ENCODE measurements around the gene EYS. TPM values are rescaled to one million over a fixed set of nuclear protein-coding genes. Genes with fewer than 3 reads are reported as not detected.

Gene EYS
- total RNA-seq, 6 experiments from 2014 or later = 0.18 TPM; not detected in 5

GRCh38 chr6:64969139-64969538 lies 737.9 kb downstream of the EYS start:
- no peaks in the 10 kb centered on the region for H3K27me3 Mint-ChIP-seq (ENCODE audit: insufficient read depth)
- H3K27ac Mint-ChIP-seq = no peak overlapping the region
- no peak for DNase-seq
- H3K4me3 Mint-ChIP-seq = no peak overlapping the region
- no peaks in the 10 kb centered on the region for H3K4me1 Mint-ChIP-seq (ENCODE audit: low read depth)
- peaks cover 36% of the 10 kb centered on the region for H3K9me3 Mint-ChIP-seq
- H3K36me3 Mint-ChIP-seq (ENCODE audit: low read depth) = no peaks in the 10 kb centered on the region
- no peak for TF ChIP-seq CTCF (IDR thresholded peaks at IDR 0.05)

- H3K36me3 Mint-ChIP-seq (ENCODE audit: low read depth) = no peaks in the 10 kb centered on the region
- no peaks in the 10 kb centered on the region for H3K4me1 Mint-ChIP-seq (ENCODE audit: low read depth)
- H3K27ac Mint-ChIP-seq = no peak overlapping the region
- H3K27me3 Mint-ChIP-seq (ENCODE audit: insufficient read depth) = no peaks in the 10 kb centered on the region; the same call in 1 of the 2 replicates
- H3K4me3 Mint-ChIP-seq = no peak overlapping the region
- no peak for TF ChIP-seq CTCF (IDR thresholded peaks at IDR 0.05)
- peaks cover 16% of the 10 kb centered on the region for H3K9me3 Mint-ChIP-seq
- DNase-seq = no peak
Measured at GRCh38 chr6:64955435-64955848, 751.6 kb downstream of the EYS start.

GRCh38 chr6:64949257-64949656 lies 757.8 kb downstream of the EYS start:
- H3K4me3 Mint-ChIP-seq = no peak overlapping the region
- no peaks in the 10 kb centered on the region for H3K36me3 Mint-ChIP-seq (ENCODE audit: low read depth)
- no peak for DNase-seq
- H3K27me3 Mint-ChIP-seq (ENCODE audit: insufficient read depth) = no peaks in the 10 kb centered on the region
- no peaks in the 10 kb centered on the region for H3K4me1 Mint-ChIP-seq (ENCODE audit: low read depth)
- no peak overlapping the region for H3K27ac Mint-ChIP-seq
- TF ChIP-seq CTCF (IDR thresholded peaks at IDR 0.05) = no peak
- H3K9me3 Mint-ChIP-seq = peaks cover 7% of the 10 kb centered on the region; the same call in 1 of the 2 replicates

- H3K27me3 Mint-ChIP-seq (ENCODE audit: insufficient read depth) = no peaks in the 10 kb centered on the region
- H3K4me1 Mint-ChIP-seq (ENCODE audit: low read depth) = no peaks in the 10 kb centered on the region
- no peak for TF ChIP-seq CTCF (IDR thresholded peaks at IDR 0.05)
- no peak overlapping the region for H3K4me3 Mint-ChIP-seq
- no peak overlapping the region for H3K27ac Mint-ChIP-seq
- H3K36me3 Mint-ChIP-seq (ENCODE audit: low read depth) = no peaks in the 10 kb centered on the region
- DNase-seq = no peak
- peaks cover 7% of the 10 kb centered on the region; the same call in 1 of the 2 replicates for H3K9me3 Mint-ChIP-seq
Measured at GRCh38 chr6:64948261-64948660, 758.8 kb downstream of the EYS start.

- H3K4me1 Mint-ChIP-seq (ENCODE audit: low read depth) = no peaks in the 10 kb centered on the region
- DNase-seq = no peak
- H3K27ac Mint-ChIP-seq = no peak overlapping the region
- no peaks in the 10 kb centered on the region for H3K27me3 Mint-ChIP-seq (ENCODE audit: insufficient read depth)
- H3K4me3 Mint-ChIP-seq = no peak overlapping the region
- peaks cover 23% of the 10 kb centered on the region for H3K9me3 Mint-ChIP-seq
- no peak for TF ChIP-seq CTCF (IDR thresholded peaks at IDR 0.05)
- no peaks in the 10 kb centered on the region for H3K36me3 Mint-ChIP-seq (ENCODE audit: low read depth)
Measured at GRCh38 chr6:64945450-64945849, 761.6 kb downstream of the EYS start.

- Mint-ChIP-seq H3K4me1 (ENCODE audit: low read depth) (no peaks in the 10 kb centered on the region), H3K27ac (no peak overlapping the region), H3K9me3 (peaks cover 8% of the 10 kb centered on the region; the same call in 1 of the 2 replicates), H3K36me3 (ENCODE audit: low read depth) (no peaks in the 10 kb centered on the region), H3K4me3 (no peak overlapping the region), H3K27me3 (ENCODE audit: insufficient read depth) (no peaks in the 10 kb centered on the region)
- TF ChIP-seq CTCF (IDR thresholded peaks at IDR 0.05) = no peak
- no peak for DNase-seq
Measured at GRCh38 chr6:64932486-64932885, 774.5 kb downstream of the EYS start.

Measured in HFFc6 (cell line).